B cell (primary cell): ENCODE data around the gene FAM124A. TPM values are rescaled to one million over a fixed set of nuclear protein-coding genes. Genes with fewer than 3 reads are reported as not detected.

Experiments used
- ATAC-seq: fragments of 200-7000 bp; cut with Tn5 transposase; one replicate; pipeline ENCODE4 v1.10.0; 2021; ENCODE audit warnings: low read depth, mild to moderate bottlenecking, moderate number of reproducible peaks, moderate library complexity
- CTCF ChIA-PET: fragments of 350-600 bp; sonication (Branson Sonifier 250); formaldehyde crosslinking; loops from one replicate; lab custom pipeline; 2021; ENCODE audit warnings: antibody characterized with exemption, inconsistent platforms; lab: Charles Lee
- POLR2A ChIA-PET: fragments of 350-600 bp; sonication (Branson Sonifier 250); formaldehyde crosslinking; loops from one replicate; lab custom pipeline; 2021; ENCODE audit warnings: antibody characterized with exemption; lab: Charles Lee
- DNase-seq: peaks from one replicate; pipeline ENCODE4 v3.0.0; 2013
- H2AFZ ChIP-seq: 2 replicates; pipeline ENCODE4 v1.6.1; 2012; ENCODE audit warnings: mild to moderate bottlenecking, low read depth, low read length; ENCODE audit not compliant: insufficient read depth, poor library complexity, severe bottlenecking
- H3K27ac ChIP-seq, 2 donors: 1 replicate in 1 of 2; 2 replicates in 1 of 2; pipeline ENCODE4 v1.5.1; 2012 to 2013; ENCODE audit warnings: low read length in 2 of 2, mild to moderate bottlenecking in 2 of 2, moderate library complexity in 1 of 2
- H3K27me3 ChIP-seq, 4 experiments: fragments of 200-600 bp in 1 of 4; sonication (generic) in 1 of 4; replicated peaks in 1 of 4; 1 replicate in 2 of 4; 2 replicates in 2 of 4; pipeline versions ENCODE4 v1.6.1 to v1.7.0; 2013 to 2016; ENCODE audit warnings: low read length in 3 of 4, mild to moderate bottlenecking in 2 of 4, mixed read lengths in 1 of 4, moderate library complexity in 1 of 4; ENCODE audit not compliant: insufficient read depth in 4 of 4, control insufficient read depth in 3 of 4; ENCODE audit errors: control extremely low read depth in 1 of 4
- H3K36me3 ChIP-seq, 2 experiments: replicated peaks in 1 of 2; 1 replicate in 1 of 2; 2 replicates in 1 of 2; pipeline versions ENCODE4 v1.6.1 to v1.7.1; 2013; ENCODE audit warnings: low read length in 1 of 2; ENCODE audit not compliant: insufficient read depth in 2 of 2, control insufficient read depth in 1 of 2; ENCODE audit errors: control extremely low read depth in 1 of 2, extremely low read depth in 1 of 2
- H3K4me1 ChIP-seq, 2 donors: fragments of 200-600 bp in 1 of 2; sonication (generic) in 1 of 2; 1 replicate in 1 of 2; 2 replicates in 1 of 2; pipeline versions ENCODE4 v1.5.1 to v1.6.1; 2013 to 2017; ENCODE audit warnings: low read length in 2 of 2; ENCODE audit not compliant: control insufficient read depth in 2 of 2, insufficient read depth in 2 of 2
- H3K4me2 ChIP-seq: replicated peaks from 2 replicates; pipeline ENCODE3; 2012; ENCODE audit warnings: mild to moderate bottlenecking, low read depth, low read length; ENCODE audit not compliant: poor library complexity, severe bottlenecking
- H3K4me3 ChIP-seq, 5 experiments: fragments of 200-600 bp in 1 of 5; sonication (generic) in 1 of 5; 1 replicate in 3 of 5; 2 replicates in 2 of 5; pipeline versions ENCODE4 v1.5.1 to v1.7.0; 2011 to 2016; ENCODE audit warnings: low read length in 4 of 5, mild to moderate bottlenecking in 4 of 5, low read depth in 2 of 5, control low read depth in 1 of 5, moderate library complexity in 1 of 5; ENCODE audit not compliant: insufficient read depth in 1 of 5; ENCODE audit errors: control extremely low read depth in 1 of 5, extremely low read depth in 1 of 5
- H3K79me2 ChIP-seq: fragments of 200-600 bp; sonication (generic); one replicate; pipeline ENCODE4 v1.6.0; 2016; ENCODE audit warnings: low read length; ENCODE audit not compliant: control insufficient read depth, insufficient read depth
- H3K9ac ChIP-seq: fragments of 200-600 bp; sonication (generic); 2 replicates; pipeline ENCODE4 v1.6.1; 2017; ENCODE audit warnings: mild to moderate bottlenecking, low read length, moderate library complexity
- H3K9me3 ChIP-seq, 3 donors: one replicate each; pipeline versions ENCODE4 v1.6.1 to v1.7.1; 2013; ENCODE audit warnings: low read length in 2 of 3; ENCODE audit not compliant: control insufficient read depth in 2 of 3, insufficient read depth in 1 of 3; ENCODE audit errors: control extremely low read depth in 1 of 3
- H4K20me1 ChIP-seq: 2 replicates; pipeline ENCODE4 v1.6.0; 2012; ENCODE audit warnings: mild to moderate bottlenecking, low read length; ENCODE audit not compliant: insufficient read depth, control insufficient read depth, poor library complexity, severe bottlenecking
- H3K27ac Mint-ChIP-seq: one replicate; pipeline ENCODE4 v1.8.0; 2021; ENCODE audit warnings: mixed read lengths
- H3K27me3 Mint-ChIP-seq: one replicate; pipeline ENCODE4 v1.8.0; 2021; ENCODE audit warnings: mixed read lengths
- H3K4me1 Mint-ChIP-seq: one replicate; pipeline ENCODE4 v1.8.0; 2021; ENCODE audit warnings: mixed read lengths
- H3K4me3 Mint-ChIP-seq: one replicate; pipeline ENCODE4 v1.8.0; 2021; ENCODE audit warnings: mixed read lengths
- H3K9me3 Mint-ChIP-seq: one replicate; pipeline ENCODE4 v1.8.0; 2022; ENCODE audit warnings: mixed read lengths; ENCODE audit not compliant: insufficient read depth
- CTCF ChIP-seq: fragments of 200-600 bp; IDR thresholded peaks from one replicate; pipeline ENCODE4 v1.8.0; 2022; ENCODE audit warnings: antibody characterized with exemption, mild to moderate bottlenecking
- EZH2 ChIP-seq: IDR thresholded peaks from 2 replicates; pipeline ENCODE4 v1.6.1; 2012; ENCODE audit warnings: borderline replicate concordance, low read depth, mild to moderate bottlenecking, moderate library complexity, low read length; ENCODE audit not compliant: insufficient read depth, poor library complexity, severe bottlenecking
- WGBS: methylation state at CpG from one replicate; pipeline ENCODE4 v1.1.5; 2013; ENCODE audit warnings: missing lambda C conversion rate; ENCODE audit not compliant: insufficient coverage; 5-methylcytosine and 5-hydroxymethylcytosine counted together
- intact Hi-C: fragments of 100-400 bp; cut with micrococcal nuclease; formaldehyde crosslinking; loops from one replicate; pipeline ENCODE4 v1.10.0; 2022
- polyA plus RNA-seq: library from polyadenylated mRNA; depleted of rRNA; stranded (reverse); fragments of >200 nt; gene quantifications from 2 replicates; pipeline ENCODE4 v1.2.3, GENCODE V29; 2012
- total RNA-seq, 2 donors: library from RNA; stranded (reverse); fragments of 120-200 nt in 1 of 2; gene quantifications; 1 replicate in 1 of 2; 2 replicates in 1 of 2; pipeline versions ENCODE4 v1.2.3 to v1.2.4, GENCODE V29; 2013 to 2022

FAM124A gene
- total and polyA plus RNA-seq, 2 donors (not counting 1 experiment from before 2014, with no cell fraction given), result 0.09 to 0.39 TPM

- H4K20me1 ChIP-seq, result no peaks in the 10 kb centered on the region
- no peak for ATAC-seq
- no peak overlapping the region for H2AFZ ChIP-seq
- H3K27ac ChIP-seq, result no peak overlapping the region
- no peak overlapping the region for H3K4me2 ChIP-seq
- ChIA-PET CTCF (no interaction called here), POLR2A (no interaction called here)
- no peaks in the 10 kb centered on the region for H3K4me1 ChIP-seq
- no peak overlapping the region for H3K4me3 ChIP-seq
- H3K9me3 ChIP-seq, result no peaks in the 10 kb centered on the region
- Mint-ChIP-seq H3K4me1 (no peaks in the 10 kb centered on the region), H3K27me3 (peaks cover 14% of the 10 kb centered on the region), H3K4me3 (no peak overlapping the region), H3K9me3 (no peaks in the 10 kb centered on the region), H3K27ac (no peak overlapping the region)
- H3K36me3 ChIP-seq, result no peaks in the 10 kb centered on the region
- WGBS, result 75% methylated on average over 2 of the region's 8 CpGs
- no peak for DNase-seq
- TF ChIP-seq EZH2 (no peak), CTCF (no peak)
- no peaks in the 10 kb centered on the region for H3K79me2 ChIP-seq
- no peaks in the 10 kb centered on the region for H3K27me3 ChIP-seq
- intact Hi-C loops, result no loop called here
- H3K9ac ChIP-seq, result no peak overlapping the region
Measured at GRCh38 chr13:51262501-51263211, 40.5 kb downstream of the FAM124A start.

DNA sequence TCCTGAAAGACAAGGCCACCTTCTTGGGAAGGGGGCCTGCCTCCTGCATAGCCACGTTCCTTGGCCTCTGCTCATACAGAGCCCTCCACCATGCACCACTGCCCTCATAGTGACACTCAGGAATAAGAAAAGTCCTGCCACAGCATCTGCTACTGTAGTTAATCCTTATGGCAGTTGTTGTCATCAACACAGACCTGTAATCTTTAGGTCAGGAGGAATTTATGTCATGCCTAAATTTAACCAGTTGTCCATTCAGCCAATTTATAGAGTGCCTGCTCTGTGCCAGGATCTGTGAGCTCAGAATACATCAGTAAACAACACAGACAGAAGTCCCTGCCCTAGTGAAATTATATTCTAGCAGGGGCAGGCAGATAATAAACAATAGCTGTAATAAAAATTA, 44.4 kb downstream of the FAM124A start:
- Histone ChIP-seq H3K4me2 (no peak overlapping the region), H3K27me3 (peaks cover 0 to 2% (median 0%) of the 10 kb centered on the region in 4 experiments), H3K9ac (no peak overlapping the region), H3K9me3 (no peaks in the 10 kb centered on the region), H3K4me1 (no peaks in the 10 kb centered on the region), H2AFZ (no peak overlapping the region), H3K27ac (no peak overlapping the region), H4K20me1 (no peaks in the 10 kb centered on the region), H3K4me3 (no peak overlapping the region), H3K79me2 (no peaks in the 10 kb centered on the region), H3K36me3 (no peaks in the 10 kb centered on the region)
- TF ChIP-seq CTCF, result no peak
- TF ChIP-seq EZH2, result no peak
- ChIA-PET CTCF (no interaction called here), POLR2A (no interaction called here)
- Mint-ChIP-seq H3K4me1 (no peaks in the 10 kb centered on the region), H3K4me3 (no peak overlapping the region), H3K27ac (no peak overlapping the region), H3K9me3 (no peaks in the 10 kb centered on the region), H3K27me3 (peaks cover 2% of the 10 kb centered on the region)
- intact Hi-C loops, result no loop called here
- ATAC-seq, result no peak
- no peak for DNase-seq
- WGBS, result 88% methylated on average over 1 of the region's 1 CpG
